ENCODE results near the gene CD72.
"Not testable (repeated sequence)": the region's sequence is repeated elsewhere in the genome, so short reads cannot be mapped to it uniquely, and the experiment has no call there.

The CD72 gene

DNA sequence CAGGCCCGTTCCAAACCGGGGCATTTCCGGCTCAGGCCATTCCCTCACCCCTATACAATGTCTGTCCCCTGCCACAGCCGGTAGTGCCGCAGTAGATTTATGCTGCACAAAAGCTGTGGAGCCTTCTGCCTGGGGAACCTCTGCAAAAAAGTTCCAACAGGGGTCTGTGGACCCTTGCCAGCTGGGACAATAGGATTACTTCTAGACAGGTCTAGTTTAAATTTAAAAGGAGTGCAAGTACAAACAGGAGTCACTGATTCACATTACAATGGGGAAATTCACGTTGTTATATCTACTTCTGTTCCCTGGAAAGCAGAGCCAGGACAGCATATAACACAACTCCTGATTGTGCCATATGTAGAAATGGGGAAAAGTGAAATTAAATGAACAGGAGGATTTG lies 34.7 kb downstream of the CD72 start:
- not testable (repeated sequence) for DNase-seq

DNA sequence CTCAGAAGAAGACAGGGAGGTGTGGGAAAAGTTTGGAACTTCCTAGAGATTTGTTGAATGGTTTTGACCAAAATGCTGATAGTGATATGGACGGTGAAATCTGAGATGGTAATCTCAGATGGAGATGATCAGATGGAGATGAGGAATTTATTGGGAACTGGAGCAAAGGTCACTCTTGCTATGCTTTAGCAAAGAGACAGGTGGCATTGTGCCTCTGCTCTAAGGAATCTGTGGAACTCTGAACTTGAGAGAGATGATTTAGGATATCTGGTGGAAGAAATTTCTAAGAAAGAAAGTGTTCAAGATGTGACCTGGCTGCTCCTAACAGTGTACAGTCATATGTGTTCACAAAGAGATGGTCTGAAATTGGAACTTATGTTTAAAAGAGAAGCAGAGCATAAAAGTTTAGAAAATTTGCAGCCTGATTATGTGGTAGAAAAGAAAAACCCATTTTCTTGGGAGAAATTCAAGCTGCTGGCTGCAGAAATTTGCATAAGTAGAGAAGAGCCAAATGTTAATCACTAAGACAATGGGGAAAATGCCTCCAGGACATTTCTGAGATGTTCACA lies 38.5 kb downstream of the CD72 start:
- DNase-seq = not testable (repeated sequence)

DNA sequence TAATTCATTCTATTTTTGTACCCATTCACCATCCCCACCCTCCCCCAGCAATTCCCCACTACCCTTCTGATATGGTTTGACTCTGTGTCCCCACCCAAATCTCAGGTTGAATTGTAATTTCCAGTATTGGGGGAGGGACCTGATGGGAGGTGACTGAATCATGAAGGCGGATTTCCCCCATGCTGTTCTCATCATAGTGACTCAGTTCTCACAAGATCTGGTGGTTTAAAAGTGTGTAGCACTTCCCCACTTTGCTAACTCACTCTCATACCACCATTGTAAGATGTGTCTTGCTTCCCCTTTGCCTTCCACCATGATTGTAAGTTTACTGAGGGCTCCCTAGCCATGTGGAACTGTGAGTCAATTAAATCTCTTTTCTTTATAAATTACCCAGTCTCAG lies 39.1 kb downstream of the CD72 start:
- DNase-seq = no peak

DNA sequence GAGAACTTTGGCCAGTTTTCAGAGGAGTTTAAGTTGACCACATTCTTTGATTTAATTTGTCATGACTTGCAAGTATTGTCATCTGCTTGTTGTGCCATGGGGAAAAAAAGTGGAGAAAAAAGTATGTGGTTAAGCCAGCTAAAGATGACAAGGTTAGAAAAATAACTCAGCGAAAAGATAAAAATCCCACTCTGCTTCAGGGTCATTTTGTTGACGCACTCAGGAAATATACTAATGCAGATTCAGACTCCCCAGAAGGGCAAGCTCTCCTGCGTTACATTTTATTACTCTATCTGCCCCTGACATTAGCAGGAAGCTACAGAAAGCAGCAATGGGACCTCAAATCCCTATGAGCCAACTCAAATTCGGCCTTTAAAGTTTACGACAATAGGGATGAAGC lies 40.7 kb downstream of the CD72 start:
- DNase-seq = no peak

DNA sequence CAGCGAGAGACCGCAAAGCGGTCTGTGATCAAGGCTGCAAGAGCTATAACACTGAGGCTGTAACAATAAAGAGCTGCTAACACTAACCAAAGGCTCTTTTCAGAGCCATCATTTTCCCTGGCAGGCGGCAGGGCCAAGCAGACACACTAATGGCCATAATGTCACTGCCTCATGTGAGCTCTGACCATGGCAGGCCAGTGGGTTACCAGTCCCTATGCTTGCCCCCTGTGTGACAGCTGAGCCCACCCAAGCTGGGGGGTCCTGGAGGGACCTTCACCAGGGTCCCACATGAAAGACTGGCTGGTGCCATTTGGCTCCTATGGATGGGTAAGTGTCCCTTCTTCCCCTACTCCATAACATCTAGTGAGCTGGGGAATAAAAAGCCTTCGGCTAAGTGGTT lies 42.7 kb downstream of the CD72 start:
- no peak for DNase-seq

DNA sequence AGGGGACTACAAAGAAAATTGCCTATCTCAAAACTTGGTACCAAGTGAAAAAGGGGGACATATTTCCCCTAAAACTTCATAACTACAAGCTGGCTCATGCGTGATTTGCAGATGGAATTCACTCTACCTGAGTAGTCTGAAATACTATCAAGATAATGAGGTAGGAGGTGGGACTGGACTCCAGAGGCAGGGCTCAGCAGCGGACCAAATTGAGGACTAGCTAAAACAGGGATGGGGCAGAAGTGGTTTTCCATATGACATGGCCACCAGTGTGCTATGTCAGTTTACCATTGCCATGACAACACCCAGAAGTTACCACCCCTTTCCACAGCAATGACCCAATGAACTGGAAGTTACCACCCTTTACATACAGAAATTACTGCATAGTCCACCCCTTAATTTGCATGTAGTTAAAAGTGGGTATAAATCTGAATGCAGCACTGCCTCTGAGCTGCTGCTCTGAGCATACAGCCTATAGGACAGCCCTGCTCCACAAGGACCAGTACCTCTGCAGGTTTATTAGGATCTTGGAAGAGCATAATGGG lies 43.6 kb downstream of the CD72 start:
- no peak for DNase-seq

DNA sequence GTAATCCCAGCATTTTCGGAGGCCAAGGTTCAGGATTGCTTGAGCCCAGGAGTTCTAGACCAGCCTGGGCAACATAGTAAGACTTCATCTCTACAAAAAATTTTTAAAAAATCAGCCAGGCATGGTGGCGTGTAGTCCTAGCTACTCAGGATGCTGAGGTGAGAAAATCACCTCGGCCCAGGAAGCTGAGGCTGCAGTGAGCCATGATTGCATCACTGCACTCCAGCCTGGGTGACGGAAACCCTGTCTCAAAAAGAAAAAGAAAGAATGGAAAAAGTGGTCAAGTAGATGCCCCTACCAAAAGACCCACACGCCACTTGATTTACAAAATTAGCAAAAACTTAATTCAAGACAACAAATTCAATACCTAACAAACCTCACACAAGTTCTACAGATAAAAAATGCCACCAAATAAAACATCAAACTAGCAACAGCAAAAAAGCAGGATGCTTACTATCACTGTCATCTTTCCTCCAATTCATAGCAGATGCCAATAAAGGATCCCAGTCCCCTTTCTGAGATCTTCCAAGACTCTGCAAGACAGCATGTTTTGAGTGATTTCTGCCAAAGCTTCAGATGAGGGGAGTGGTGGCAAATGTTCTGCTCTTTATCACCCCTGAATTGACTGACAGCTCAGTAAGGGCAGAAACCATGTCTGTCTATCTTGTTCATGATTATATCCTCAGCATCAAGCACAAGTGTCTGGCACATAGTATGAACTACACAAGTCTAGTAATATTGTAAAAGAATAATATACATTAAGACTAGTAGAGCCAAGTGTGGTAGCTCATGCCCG lies 47.3 kb downstream of the CD72 start:
- no peak for DNase-seq

DNA sequence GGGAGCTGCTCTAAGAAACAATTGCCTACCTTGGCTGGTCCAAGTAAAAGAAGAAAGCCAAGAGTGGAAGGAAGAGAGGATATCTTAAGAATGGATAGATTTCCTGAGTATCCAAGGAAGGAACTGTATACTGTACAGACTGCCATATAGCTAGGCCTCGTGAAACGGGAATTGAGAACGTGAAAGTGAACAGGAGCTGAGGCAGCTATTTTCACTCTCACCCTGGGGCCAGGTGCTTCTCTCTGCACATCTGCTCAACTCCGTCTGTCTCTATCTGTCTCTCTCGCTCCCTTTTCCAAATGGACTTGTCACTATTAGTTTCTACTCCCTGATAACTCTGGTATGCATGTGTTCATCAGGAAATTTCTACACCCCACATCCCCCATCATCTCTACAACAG lies 49.0 kb downstream of the CD72 start:
- DNase-seq = no peak

DNA sequence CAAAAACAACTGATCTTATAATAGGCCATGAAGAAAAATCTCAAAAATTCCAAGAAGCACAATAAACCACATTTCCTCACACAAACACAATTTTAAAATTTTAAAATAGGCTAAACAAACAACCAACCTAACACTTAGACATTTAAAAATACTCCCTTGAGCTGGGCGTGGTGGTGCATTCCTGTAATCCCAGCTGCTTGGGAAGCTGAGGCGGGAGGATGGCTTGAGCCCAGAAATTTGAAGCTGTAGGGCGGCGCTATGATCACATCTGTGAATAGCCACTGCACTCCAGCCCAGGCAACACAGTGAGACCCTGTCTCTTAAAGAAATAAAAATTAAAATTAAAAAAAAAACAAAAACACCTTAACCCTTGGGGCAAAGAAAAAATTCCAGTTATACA lies 50.0 kb downstream of the CD72 start:
- DNase-seq = no peak

DNA sequence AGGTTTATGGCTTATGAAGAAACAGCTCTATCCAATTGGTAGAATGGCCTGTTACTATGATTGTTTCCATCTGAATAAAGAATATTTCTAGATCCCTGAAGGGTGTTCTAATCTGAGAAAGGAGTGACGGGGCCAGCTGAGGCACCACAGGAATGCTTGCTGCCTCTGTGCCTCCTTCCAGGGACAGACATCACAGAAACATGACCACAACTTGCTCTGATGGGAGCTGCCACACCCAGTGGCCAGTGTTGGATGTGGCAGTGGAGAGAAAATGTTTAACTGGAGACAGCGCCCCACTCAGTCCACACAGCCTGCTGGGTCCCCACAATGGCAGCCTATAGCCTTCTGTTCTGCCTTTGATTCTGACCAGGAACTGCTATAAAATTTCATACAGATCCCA lies 51.8 kb downstream of the CD72 start:
- DNase-seq = no peak

DNA sequence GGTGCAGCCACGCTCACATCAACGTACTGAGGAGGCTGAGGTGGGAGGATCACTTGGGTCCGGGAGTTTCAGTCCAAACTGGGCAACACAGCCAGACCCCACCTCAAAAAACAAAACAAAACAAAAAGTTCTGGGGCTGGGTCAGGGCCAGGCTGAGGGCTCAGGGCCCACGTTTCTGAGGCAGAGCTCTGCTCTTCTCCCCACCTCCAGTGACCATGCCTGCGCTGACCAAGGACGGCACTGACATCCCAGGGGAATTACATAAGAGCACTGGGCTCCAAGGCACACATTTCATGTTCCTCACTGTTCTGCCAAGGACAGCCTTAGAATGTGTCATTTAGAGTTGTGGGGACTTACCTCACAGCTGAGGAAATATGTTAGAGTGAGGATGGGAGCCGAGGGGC lies 53.6 kb downstream of the CD72 start:
- no peak for DNase-seq

DNA sequence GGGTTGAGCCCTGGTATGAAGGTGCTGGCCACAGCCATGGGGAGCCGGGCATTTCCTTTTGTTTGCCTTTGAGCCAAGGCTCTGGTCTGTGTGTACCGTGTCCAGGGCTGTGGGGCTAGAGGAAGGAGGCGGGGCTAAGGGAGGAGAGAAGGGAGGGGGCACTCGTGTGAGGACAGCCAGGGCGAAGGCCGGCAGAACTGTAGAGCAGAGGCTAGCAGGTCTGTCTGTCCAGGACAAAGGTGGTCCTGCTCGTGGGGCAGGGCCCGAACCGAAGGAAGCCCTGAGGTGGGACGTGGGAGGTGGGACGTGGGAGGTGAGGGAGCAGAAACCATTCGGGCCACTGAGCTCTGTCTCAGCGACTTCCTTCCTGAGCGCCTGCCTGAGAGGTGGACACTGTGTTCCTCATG lies 54.4 kb downstream of the CD72 start:
- DNase-seq = no peak

DNA sequence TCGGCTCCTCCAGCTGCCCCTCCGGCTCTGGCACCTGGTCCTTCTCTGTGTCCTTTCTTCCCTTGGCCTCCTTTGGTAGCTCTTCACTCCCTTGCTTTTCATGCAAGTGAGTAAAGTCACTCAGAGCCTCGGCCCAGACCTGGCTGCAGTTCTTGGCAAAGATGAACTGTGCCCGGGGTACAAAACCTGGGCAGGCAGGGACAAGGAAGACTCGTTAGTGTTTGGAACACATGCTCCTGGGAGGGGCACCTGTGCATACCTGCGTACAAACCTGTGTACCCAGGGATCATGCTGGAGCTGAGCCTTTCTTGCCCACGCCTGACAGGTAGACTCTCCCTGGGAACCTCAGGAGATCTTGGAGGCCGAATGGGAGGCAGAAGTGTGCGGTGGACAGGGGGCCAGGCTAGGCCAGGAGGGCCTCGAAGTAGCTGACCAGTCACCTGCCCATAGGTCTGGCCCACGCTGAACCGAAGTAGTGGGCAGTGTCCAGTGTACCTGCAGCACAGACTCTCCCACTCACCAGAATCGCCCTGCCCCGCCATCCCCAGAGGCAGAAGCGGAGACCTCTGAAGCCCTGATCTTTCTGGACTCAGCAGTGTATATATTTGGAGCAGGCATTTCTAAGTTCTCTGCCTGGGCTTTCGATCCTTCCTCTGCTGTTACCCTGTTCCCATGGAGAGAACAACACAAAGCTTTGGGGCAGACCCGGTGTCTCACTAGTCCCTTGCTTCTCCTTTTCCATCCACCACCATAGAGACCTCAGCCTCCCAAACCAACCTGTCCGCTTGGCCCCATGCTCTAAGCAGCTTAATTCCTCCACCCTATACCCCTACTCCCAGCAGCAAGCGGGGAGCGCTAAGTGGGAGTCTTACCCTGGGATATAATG lies 55.1 kb downstream of the CD72 start:
- no peak for DNase-seq

DNA sequence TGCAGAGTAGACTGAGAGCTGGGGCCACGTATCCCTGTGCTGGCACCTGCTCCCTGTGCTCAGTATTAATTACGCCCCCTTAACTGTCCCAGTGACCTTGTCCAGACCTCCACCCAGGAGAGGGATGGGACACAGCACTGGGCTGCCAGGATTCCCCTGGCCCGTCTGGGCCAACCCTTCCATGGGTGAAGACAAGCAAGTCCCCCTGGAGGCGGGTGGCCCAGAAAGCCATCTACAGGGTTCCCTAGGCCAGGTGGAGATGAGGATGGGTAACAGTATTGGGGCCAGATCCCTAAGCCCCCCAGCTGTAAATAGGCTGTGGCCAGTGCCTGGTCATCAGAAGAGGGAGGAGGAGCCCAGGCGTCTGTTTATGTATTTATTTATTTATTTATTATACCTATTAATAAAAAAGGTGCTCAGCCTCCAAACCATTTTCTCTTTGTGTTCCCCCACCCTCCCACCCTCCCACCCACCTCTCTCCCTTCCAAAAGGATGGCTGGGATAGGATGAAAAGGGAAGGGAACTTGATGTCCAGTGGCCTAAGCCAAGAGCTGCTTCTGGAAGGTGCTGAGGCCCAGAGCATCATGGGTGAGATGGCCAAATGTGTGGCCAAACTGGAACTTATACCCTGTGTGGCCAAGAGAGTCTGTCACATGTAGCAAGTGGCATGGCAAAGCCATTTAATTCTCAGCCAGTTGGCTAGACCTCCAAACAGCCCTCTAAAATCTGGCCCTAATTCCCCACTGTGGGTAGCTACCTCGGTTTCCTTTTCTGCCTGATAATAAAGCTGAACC lies 56.5 kb downstream of the CD72 start:
- no peak for DNase-seq

DNA sequence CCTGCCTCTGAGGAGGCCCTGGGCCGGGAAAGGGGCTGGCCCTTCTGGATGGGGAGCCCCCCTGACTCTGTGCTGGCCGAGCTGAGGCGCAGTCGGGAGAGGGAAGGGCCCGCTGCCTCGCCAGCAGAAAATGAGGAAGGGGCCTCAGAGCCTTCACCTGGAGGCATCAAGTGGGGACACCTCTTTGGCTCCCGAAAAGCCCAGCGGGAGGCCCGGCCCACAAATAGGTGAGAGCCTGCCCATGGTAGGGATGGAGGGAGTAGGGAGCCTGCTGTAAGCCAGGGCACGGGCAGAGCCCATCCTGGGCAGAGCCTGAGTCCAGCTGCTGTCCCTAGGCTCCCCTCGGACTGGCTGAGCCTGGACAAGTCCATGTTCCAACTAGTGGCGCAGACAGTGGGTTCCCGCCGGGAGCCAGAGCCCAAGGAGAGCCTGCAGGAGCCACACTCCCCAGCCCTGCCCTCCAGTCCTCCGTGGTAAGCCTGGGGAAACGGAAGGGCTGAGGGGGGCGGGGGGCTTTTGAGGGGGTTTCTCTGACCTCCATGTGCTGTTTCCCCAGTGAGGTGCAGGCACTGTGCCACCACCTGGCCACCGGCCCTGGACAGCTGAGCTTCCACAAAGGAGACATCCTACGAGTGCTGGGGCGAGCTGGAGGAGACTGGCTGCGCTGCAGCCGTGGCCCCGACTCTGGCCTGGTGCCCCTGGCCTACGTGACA lies 57.4 kb downstream of the CD72 start:
- no peak for DNase-seq
